HG03025 (cell line): ENCODE results near the gene RNF44.
"Not testable (repeated sequence)": the region's sequence is repeated elsewhere in the genome, so short reads cannot be mapped to it uniquely, and the experiment has no call there.

Experiments
- ATAC-seq: cut with Tn5 transposase; IDR thresholded peaks from one replicate; pipeline ENCODE4 v1.9.1; 2021; ENCODE audit warnings: mild to moderate bottlenecking, moderate library complexity; ENCODE audit not compliant: unreplicated experiment, low FRiP score

Gene RNF44

DNA sequence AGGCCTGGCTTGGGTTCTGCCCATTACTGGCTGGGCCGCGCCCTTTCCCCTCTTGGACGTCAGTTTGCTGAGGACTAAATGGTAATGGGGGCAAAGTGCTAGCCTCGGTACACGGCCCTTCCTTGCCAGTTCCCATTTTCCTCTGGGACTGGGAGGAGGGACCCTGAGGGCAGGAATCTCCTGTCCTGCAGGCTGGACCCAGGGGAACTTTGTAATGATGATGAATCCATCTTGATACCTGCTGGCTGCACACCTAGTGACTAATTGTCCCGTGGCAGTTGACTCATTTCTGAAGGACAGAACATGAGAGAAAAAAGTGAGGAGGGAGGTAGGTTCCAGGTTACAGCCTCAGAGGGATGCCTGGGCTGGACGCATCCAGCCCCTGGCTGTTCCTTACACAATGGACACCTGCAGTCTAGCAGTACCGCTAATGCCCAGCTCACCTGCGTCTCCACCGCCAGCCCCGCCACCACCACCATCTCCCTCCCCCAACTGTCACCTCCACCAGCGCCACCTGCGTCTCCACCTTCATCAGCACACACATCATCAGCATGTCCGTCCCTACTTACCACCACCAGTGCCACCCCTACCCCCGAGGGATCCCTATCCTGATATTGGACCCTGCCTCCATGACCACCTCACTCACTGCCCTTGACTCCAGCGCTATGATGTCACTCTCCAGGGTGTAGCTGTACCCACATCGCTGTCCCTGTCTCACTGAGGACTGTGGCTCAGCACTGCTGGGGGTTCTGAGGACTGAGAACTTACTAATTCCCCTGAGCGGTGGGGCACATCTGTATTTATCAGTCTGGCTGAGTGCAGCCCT is 16.3 kb upstream of the RNF44 start:
- ATAC-seq: no peak

DNA sequence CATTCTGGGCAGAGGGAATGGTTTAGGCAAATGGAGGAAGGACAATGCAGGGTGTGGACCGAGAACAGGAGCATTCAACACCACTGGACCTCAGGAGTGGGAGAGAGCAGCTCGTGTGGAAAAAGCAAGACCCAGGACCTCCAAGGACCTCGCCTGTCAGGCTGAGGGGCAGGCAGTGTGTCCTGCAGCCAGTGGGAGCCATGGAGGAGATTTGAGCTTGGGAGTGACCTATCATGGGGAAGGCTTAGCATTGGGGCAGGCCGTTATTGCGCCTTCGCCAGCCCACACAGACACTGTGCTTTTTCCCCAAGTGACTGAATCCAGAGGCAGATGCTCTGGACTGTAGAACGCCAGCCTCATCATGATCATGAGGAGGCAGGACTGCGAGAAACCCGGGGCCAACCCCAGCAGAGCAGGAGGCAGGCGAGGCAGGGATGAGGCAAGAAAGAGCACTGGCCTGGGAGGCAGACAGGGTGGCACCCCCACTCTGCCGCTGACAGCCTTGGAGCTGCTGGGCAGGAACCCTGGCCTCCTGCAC is 15.2 kb upstream of the RNF44 start:
- no peak for ATAC-seq

DNA sequence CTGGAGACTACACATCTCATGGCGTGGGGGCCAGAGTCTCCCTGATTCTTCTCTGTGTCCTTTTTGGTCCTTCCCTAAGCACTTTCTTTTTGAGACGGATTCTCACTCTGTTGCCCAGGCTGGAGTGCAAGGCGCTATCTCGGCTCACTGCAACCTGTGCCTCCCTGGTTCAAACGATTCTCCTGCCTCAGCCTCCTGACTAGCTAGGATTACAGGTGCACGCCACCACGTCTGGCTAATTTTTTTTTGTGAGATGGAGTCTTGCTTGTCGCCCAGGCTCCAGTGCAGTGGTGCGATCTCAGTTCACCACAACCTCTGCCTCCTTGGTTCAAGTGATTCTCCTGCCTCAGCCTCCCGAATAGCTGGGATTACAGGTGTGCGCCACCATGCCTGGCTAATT is 13.7 kb upstream of the RNF44 start:
- ATAC-seq: not testable (repeated sequence)

DNA sequence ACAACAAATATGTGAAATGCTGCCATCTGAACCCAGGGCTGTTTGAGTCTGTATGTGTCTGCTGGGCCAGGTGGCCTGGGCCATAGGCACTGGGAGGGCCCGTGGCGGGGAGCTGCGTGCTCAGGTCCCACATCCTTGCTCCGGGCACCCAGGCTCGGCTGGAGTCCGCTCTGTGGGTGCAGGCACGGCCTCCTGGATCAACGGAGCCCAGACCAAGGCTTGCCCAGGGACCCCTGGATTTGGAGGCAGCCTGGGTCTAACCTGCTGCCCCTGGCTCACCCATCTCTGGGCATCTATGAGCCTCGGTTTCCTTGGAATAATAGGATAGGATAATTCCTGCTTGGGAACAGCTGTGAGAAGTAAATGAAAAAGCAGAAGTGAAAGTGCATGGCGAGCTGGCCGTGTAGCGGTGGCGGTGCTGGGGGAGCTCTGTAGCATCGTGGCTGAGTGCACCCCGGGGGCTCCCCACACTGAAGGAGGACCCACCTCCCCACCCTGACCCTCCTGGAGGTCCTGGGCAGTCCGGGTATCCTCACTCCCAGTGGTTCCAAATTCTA is 13.2 kb upstream of the RNF44 start:
- ATAC-seq: no peak

DNA sequence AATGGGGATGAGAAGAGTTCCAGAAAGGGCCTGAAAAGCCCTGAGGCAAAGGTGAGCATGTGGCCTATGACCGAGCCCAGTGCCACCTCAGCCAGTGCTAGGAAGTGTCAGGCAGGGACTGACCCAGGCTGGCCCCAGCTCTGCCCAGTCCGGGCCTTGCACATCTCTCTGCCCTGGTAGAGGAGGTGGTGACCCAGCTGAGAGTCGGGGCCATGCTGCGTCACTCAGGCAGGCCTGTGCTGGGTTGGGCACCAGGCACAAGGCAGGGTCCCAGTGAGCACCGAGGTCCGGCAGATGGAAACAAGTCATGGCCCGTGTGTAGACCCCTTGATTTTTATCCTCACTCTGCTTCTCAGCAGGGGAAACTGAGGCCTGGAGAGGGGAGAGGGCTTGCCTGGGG is 12.7 kb upstream of the RNF44 start:
- no peak for ATAC-seq

DNA sequence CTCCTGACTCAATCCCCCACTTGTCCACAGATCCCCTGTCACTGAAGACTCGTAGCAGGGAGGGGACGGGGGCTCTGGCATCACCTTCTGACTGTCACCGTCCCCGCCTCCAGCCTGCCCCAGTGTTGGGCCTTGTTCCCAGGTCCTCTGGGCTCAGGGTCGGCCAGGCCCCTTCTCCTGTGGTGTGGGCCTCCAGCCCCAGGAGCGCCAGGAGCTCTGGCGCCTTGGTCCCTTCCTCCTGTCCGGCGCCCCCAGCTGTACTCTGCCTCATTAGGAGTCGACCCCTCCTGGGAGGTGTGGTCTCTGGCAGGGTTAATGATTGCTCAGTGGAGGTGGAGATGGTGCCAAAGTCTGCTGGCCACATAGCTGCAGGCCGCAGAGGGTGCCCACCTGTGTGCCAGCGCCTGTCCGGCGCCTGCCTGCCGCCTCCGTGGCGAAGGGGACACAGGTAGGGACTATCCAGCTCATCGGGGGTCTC is 11.8 kb upstream of the RNF44 start, which contains the start of gene CDHR2:
Gene CDHR2 (plus strand): TSS at position 376 of the 478 bp plus-strand sequence. CDS start 16,011 bp downstream, outside the sequence.
- no peak for ATAC-seq

DNA sequence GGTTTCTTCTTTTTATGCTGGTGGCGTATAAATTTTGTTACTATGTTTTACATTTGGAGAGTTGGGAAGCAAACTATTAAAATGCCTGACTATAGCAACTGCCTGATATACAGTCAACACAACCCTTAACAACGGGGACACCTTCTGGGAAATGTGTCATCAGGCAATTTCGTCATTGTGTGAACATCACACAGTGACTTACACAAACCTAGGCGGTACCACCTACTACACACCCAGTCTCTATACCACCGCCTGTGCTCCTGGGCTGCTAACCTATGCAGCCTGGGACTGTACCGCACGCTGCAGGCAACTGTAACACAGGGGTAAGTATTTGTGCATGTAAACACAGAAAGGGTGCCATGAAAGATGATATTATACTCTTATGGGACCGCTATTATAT is 10.6 kb upstream of the RNF44 start:
- ATAC-seq: no peak

DNA sequence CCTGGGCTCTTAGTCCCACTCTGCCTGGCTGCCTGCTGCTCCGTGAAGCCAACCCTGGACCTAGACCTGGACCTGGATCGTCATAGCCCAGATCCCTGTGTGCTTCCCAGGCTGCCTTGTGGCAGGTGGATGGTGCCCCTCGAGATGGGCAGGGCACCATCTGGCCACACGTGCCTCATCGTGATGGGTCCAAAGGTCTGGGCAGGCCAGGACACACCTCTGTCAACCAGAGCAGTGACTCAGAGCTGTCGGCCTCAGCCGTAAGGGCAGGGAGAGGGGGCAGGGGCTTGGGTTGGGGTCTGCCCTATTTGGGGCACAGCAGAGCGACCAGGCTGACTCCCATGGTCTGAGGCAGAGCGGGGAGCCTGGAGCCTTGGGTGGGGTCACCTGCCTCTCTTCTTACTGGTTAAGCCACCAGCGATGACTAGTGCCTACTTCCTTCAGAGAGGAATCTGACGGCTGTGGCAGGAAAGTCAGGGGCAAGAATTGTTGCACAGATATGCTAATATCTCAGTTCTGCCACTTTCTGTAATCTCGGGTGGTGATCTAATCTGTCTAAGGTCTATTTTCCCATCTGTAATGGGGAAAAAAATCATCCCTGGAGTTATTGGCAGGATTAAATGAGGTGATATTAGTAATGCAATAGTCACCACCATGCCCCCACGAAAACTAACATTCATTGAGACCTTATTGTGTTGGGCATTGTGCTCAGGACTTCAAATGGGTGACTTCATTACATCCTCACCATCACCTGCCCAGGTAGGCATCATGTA is 8.7 kb upstream of the RNF44 start:
- no peak for ATAC-seq

DNA sequence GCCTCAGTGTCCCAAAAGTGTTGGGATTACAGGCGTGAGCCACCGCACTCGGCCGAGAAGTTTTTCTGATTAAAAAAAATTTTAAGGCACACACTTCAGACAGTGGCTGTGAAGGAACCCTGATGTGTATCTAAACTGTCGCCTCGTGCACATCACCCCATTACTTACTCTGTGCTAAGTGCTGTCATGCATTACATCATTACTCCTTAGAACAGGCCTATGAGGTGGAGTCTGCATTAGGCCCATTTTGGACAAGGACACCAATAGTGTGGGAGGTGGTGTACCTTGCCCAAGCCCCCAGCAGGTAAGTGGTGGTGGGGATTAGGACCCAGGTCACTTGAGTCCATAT is 8.2 kb upstream of the RNF44 start:
- ATAC-seq: no peak

DNA sequence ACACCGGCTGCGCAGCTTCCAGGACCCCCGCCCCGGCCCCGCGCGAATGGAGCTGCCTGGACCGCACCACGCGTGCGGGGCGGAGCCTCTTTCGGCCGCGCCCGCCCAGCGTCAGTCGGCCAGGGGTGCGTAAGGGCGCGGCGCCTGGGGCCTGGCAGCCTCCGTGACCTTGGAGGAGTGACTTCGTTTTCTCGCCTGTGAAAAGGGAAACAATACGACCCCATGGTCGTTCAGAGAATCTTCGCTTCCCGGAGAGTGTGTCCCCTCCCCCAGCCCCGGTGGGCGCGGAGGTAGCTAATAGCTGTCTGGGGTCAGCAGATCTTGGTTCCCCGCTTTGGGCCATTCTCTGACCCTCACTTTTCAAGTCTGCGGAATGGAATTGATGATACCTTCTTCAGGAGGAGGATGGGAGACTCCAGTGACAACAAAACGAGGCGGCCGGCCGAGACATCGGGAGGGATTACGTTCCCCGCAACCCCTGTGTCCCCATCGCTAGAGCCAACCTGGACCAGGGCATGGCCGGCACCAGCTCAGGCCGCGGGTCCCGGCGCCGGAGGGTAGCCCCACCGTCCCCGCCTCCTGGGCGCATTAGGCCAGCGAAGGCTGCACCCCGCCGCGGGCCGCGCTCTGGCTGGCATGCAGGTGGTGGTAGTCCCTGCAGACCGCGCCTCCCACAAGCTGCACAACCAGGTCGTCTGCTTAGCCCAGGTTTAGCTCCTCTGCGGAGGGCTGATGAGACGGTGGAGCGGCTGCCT is 6.4 kb upstream of the RNF44 start:
- ATAC-seq: peak; percentile 69

DNA sequence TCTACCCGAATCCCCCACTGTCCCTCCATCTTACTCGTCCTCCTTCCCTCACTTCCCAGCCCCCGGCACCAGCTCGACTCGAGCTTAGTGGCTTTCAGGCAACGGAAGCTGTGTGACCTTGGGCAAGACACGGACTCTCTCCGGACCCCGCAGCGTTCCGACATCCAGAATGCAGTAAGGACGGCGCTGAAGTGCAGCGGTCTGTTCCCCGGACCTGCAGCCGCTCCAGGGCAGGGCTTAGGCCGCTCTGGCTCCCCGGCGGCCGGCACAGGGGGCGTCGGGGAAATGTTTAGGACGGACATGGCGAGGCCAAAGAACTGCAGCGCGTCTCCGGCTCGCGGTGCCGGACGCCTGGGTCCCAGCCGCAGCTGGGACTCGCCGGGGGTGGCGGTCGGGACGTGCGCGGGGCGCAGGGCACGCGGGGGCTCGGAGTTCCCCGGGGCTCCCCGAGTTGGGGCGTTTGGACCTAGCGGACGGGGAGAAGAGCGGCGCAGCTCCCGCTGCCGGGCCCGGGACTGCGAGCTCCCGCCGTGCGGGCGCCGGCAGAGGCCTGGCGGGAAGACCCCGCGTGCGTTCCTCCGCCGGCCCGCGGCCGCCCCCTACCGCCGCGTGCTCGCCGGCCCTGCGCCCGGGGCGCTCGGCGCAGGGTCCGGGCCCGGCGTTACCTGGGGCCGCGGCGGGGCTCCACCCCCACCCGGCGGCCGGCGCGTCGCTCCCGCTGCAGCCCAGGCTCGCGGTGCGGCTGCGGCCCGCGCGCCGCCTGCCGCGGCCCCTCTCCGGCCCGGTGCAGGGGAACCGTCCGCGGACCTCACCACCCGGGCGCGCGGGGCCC is 5.6 kb upstream of the RNF44 start:
- ATAC-seq: peak; percentile 39

DNA sequence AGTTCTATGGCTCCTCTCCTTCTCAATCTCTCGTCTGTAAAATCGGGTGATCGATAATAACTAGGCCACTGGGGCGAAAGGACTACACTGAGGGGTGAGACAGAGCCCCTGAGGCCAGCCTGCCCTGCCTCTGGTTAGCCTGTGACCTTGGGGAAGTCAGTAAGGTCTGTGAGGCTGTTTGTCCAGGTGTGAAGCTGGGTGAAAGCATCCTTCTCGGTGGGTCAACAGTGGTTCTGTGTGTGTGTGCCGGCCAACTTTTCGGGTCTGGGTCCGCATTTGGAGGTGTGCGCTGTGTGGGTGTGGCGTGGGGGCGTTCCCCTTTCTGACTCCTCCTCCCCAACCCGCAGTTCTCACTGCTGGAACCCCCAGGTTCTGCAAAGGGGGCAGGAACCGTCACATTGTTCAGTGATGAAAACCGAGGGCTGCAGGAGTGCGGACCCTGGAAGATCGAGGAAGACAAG is 5.0 kb upstream of the RNF44 start:
- no peak for ATAC-seq

DNA sequence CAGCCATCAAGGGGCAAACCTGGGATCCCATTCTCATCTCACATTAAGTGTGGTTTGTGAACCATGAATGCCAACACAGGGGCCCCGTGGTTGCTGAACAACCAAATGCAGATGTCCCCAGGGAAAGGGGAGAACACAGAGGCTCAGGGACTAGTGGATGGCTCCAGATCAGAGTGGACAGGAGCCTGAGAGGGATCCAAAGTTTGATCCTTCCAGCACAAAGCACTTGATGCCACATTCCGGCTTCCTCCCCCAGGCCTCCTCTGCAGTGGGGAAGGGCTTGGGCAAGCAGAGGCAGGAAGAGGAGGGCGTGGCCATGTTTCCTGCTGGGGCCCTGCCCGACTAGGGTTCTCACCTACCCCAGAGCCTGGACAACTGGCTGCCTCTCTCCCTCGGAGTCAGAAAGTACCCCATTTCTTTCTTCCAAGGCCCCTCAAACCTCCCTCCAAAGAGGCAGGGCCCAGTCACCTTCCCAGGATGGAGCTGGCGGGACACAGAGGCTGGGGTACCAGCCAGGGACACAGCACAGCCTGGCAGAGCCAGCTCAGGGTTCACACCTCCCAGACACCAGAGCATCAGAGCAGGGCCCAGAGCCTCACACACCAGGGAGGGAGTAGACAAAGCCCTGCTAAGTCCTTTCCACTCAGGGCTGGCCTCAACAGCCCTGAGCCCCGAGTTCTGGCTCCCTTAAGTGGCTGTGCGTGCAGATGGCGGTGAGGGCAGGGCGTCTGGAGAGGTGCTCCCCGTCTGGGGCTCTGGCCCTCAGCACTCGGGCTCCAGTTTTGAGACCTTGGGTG is 4.3 kb upstream of the RNF44 start:
- ATAC-seq: no peak

DNA sequence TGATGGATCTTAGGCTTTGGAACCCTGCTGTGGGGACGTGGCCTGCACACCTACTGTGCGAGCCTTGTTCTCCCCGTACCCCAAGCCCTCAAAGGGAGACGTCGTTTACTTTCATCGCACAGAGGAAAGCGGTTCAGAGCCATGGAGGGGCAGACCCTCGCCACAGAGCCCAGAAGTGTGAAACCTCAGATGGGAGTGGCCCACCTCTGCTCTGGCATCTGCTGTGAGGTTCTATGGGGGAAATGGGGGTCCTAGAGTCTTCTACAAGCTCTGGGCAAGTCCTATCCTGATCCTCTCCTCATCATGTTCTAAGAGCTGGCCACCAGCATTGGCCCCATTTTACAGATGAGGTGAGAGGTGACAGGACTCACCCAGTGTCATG is 3.7 kb upstream of the RNF44 start:
- ATAC-seq: no peak

DNA sequence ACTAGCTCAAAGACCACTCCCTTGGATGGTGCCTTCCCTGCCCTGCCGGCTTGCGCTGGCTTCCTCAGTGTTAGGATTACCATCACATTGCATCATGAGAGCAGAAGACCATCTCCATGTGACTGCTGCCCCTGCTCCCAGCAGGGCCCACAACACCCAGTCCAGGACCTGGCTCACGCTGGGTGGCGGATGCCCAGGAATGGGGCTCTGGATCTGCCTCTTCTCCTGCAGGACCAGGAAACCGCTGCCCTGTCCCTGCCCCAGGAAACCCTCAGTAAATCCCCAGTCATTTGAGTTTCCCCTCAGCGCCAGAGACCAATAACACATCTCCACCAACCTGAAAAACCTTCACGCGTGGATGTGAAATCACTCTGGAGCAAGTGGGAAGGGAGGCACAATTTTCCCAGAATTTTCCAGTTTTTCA is 3.3 kb upstream of the RNF44 start:
- ATAC-seq: no peak

DNA sequence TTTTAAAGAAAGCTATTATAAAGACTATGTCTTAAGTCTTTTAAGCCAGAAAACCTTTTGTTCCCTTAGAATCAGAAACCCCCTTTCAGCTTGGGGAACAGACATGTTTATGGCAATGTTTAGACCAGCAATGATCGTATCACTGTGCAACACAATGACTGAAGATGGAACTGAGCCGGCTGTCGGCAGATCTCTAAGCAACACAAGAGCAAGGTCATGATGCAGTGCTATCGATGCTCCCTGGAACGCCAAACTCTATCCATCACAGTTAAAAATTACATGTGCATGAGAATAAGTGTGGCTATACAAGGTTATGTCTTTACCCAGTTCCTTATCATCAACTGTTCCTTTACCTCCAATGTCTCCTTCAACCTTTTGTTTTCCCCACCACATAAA is 1.8 kb upstream of the RNF44 start:
- no peak for ATAC-seq

DNA sequence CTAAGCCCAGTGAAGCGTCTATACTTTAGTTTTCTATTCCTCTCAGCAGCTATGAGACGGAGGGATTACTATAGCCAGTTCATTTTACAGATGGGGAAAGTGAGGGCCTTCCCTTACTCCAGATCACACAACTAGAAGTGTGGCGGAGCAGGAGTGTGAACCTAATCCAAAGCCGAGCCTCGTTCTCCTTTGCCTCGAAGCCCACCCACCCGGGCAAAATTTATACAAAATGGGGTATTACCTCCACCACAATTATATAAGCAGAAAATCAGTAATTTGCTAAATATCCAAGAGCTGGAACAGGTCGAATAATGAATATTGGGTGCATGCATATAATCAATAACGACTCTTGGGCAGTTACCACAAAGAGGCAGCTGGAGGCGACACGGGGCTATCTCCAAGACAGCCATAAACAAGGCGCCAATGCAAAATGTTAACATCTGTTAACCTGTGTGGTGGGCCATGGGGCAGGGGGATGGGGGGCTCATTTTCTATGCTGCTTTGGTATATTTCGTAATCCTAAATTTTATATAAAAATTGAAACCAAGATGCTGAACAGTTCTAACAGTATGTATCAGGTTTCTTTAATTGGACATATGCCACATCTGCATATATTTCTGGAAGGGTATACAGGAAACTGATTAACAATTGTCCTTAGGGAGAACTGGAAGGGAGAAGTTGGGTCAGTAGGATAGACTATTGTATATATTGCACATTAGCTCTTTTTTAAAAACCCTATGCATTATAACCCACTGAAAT is 1.2 kb upstream of the RNF44 start:
- ATAC-seq: no peak
